ENCODE data around the gene KCNE1. TPM values are rescaled to one million over a fixed set of nuclear protein-coding genes. Genes with fewer than 3 reads are reported as not detected.
A peak's percentile ranks its signal among the peaks of the same experiment; 100 is the strongest.

KCNE1 gene
- total and polyA plus RNA-seq, 2 donors (not counting 1 experiment from before 2014, with no cell fraction given) = 0.33 to 0.45 TPM

GRCh38 chr21:34531399-34531798 lies 19.4 kb upstream of the KCNE1 start:
- no peaks in the 10 kb centered on the region for H4K20me1 ChIP-seq (ENCODE audit: control insufficient read depth, extremely low read depth, insufficient read depth, low read length)
- peaks cover 2% of the 10 kb centered on the region for H3K36me3 ChIP-seq (ENCODE audit: control insufficient read depth, insufficient read depth, low read length)
- H3K4me1 ChIP-seq (ENCODE audit: control insufficient read depth, extremely low read depth, insufficient read depth, low read length) = peaks cover 5% of the 10 kb centered on the region
- no peak overlapping the region for H3K4me3 ChIP-seq (replicated peaks in 1 of 4; ENCODE audit: control extremely low read depth in 1 of 4, insufficient read depth in 1 of 4, low read depth in 3 of 4, low read length in 4 of 4)
- H3K79me2 ChIP-seq (ENCODE audit: control insufficient read depth, insufficient read depth, low read length) = no peaks in the 10 kb centered on the region
- TF ChIP-seq CTCF (conservative IDR thresholded peaks at IDR 0.05 in 1 of 2, IDR thresholded peaks at IDR 0.05 in 1 of 2; ENCODE audit: low read depth in 1 of 2, low read length in 2 of 2) (no peak), EZH2 (IDR thresholded peaks at IDR 0.05; ENCODE audit: low read length, missing control alignments) (no peak)
- H3K27ac ChIP-seq (ENCODE audit: insufficient read depth, low read length) = no peak overlapping the region
- H3K9me3 ChIP-seq (ENCODE audit: control insufficient read depth, insufficient read depth, low read depth, low read length) = no peaks in the 10 kb centered on the region
- no peak overlapping the region for H2AFZ ChIP-seq (ENCODE audit: low read length)
- no peak overlapping the region for H3K4me2 ChIP-seq (ENCODE audit: extremely low read depth, insufficient read depth, low read length)
- no peaks in the 10 kb centered on the region for H3K27me3 ChIP-seq (ENCODE audit: control insufficient read depth, insufficient read depth, low read length)
- no peak for DNase-seq (ENCODE audit: low read depth in 2 of 2)
- H3K9ac ChIP-seq (ENCODE audit: insufficient read depth, low read length) = no peak overlapping the region

- H3K9me3 ChIP-seq (ENCODE audit: control insufficient read depth, insufficient read depth, low read depth, low read length) = no peaks in the 10 kb centered on the region
- peaks cover 2% of the 10 kb centered on the region for H3K36me3 ChIP-seq (ENCODE audit: control insufficient read depth, insufficient read depth, low read length)
- no peaks in the 10 kb centered on the region for H4K20me1 ChIP-seq (ENCODE audit: control insufficient read depth, extremely low read depth, insufficient read depth, low read length)
- no peaks in the 10 kb centered on the region for H3K27me3 ChIP-seq (ENCODE audit: control insufficient read depth, insufficient read depth, low read length)
- no peak overlapping the region for H3K9ac ChIP-seq (ENCODE audit: insufficient read depth, low read length)
- H3K4me3 ChIP-seq (replicated peaks in 1 of 4; ENCODE audit: control extremely low read depth in 1 of 4, insufficient read depth in 1 of 4, low read depth in 3 of 4, low read length in 4 of 4) = no peak overlapping the region
- H2AFZ ChIP-seq (ENCODE audit: low read length) = no peak overlapping the region
- H3K79me2 ChIP-seq (ENCODE audit: control insufficient read depth, insufficient read depth, low read length) = peaks cover 5% of the 10 kb centered on the region
- peaks cover 5% of the 10 kb centered on the region for H3K4me1 ChIP-seq (ENCODE audit: control insufficient read depth, extremely low read depth, insufficient read depth, low read length)
- DNase-seq (ENCODE audit: low read depth in 2 of 2) = peak; percentile 44 to 93
- H3K27ac ChIP-seq (ENCODE audit: insufficient read depth, low read length) = no peak overlapping the region
- no peak overlapping the region for H3K4me2 ChIP-seq (ENCODE audit: extremely low read depth, insufficient read depth, low read length)
- no peak for TF ChIP-seq CTCF (conservative IDR thresholded peaks at IDR 0.05 in 1 of 2, IDR thresholded peaks at IDR 0.05 in 1 of 2; ENCODE audit: low read depth in 1 of 2, low read length in 2 of 2)
- no peak for TF ChIP-seq EZH2 (IDR thresholded peaks at IDR 0.05; ENCODE audit: low read length, missing control alignments)
Observed at GRCh38 chr21:34530261-34530660, 18.3 kb upstream of the KCNE1 start.

GRCh38 chr21:34528131-34528561 lies 16.1 kb upstream of the KCNE1 start:
- H3K79me2 ChIP-seq (ENCODE audit: control insufficient read depth, insufficient read depth, low read length) = peaks cover 20% of the 10 kb centered on the region
- no peaks in the 10 kb centered on the region for H4K20me1 ChIP-seq (ENCODE audit: control insufficient read depth, extremely low read depth, insufficient read depth, low read length)
- H3K4me3 ChIP-seq (replicated peaks in 1 of 4; ENCODE audit: control extremely low read depth in 1 of 4, insufficient read depth in 1 of 4, low read depth in 3 of 4, low read length in 4 of 4) = no peak overlapping the region
- peaks cover 8% of the 10 kb centered on the region for H3K4me1 ChIP-seq (ENCODE audit: control insufficient read depth, extremely low read depth, insufficient read depth, low read length)
- H3K36me3 ChIP-seq (ENCODE audit: control insufficient read depth, insufficient read depth, low read length) = peaks cover 2% of the 10 kb centered on the region
- H3K9ac ChIP-seq (ENCODE audit: insufficient read depth, low read length) = no peak overlapping the region
- no peaks in the 10 kb centered on the region for H3K27me3 ChIP-seq (ENCODE audit: control insufficient read depth, insufficient read depth, low read length)
- peak; percentile 58 to 84 for DNase-seq (ENCODE audit: low read depth in 2 of 2)
- no peak overlapping the region for H3K27ac ChIP-seq (ENCODE audit: insufficient read depth, low read length)
- no peak overlapping the region for H2AFZ ChIP-seq (ENCODE audit: low read length)
- TF ChIP-seq CTCF (conservative IDR thresholded peaks at IDR 0.05 in 1 of 2, IDR thresholded peaks at IDR 0.05 in 1 of 2; ENCODE audit: low read depth in 1 of 2, low read length in 2 of 2) = no peak
- no peak for TF ChIP-seq EZH2 (IDR thresholded peaks at IDR 0.05; ENCODE audit: low read length, missing control alignments)
- H3K9me3 ChIP-seq (ENCODE audit: control insufficient read depth, insufficient read depth, low read depth, low read length) = no peaks in the 10 kb centered on the region
- no peak overlapping the region for H3K4me2 ChIP-seq (ENCODE audit: extremely low read depth, insufficient read depth, low read length)

Measured in fibroblast of lung (primary cell).